Occipital lobe (tissue), 2 donors: ENCODE data around the gene WWC1. TPM values are rescaled to one million over a fixed set of nuclear protein-coding genes. Genes with fewer than 3 reads are reported as not detected.

Experiments
- DNase-seq: peaks from one replicate; lab custom pipeline; 2025; lab: John Stamatoyannopoulos, UW
- total RNA-seq: library from RNA; depleted of rRNA; stranded (reverse); fragments of >200 nt; gene quantifications from one replicate; pipeline ENCODE4 v1.2.3, GENCODE V29; 2014

WWC1 gene
- 116 TPM for total RNA-seq

GRCh38 chr5:168291342-168291963, at the start of gene WWC1:
Gene WWC1 (plus strand): TSS chr5:168291645. CDS start chr5:168292153, 508 bp downstream.
- DNase-seq: peak; percentile 27

- DNase-seq: no peak
Measured at GRCh38 chr5:168244838-168245559, 46.4 kb upstream of the WWC1 start.

GRCh38 chr5:168249923-168250322, 41.5 kb upstream of the WWC1 start:
- DNase-seq: no peak

- no peak for DNase-seq
Measured at GRCh38 chr5:168251259-168251658, 40.2 kb upstream of the WWC1 start.

GRCh38 chr5:168254013-168254693, 37.3 kb upstream of the WWC1 start:
- DNase-seq: no peak

GRCh38 chr5:168260353-168261226, 30.9 kb upstream of the WWC1 start:
- DNase-seq: no peak

- DNase-seq: no peak
Measured at GRCh38 chr5:168261227-168261571, 30.2 kb upstream of the WWC1 start.

- DNase-seq: no peak
Measured at GRCh38 chr5:168262042-168262743, 29.3 kb upstream of the WWC1 start.

GRCh38 chr5:168263121-168263520, 28.3 kb upstream of the WWC1 start:
- no peak for DNase-seq

GRCh38 chr5:168266016-168266415, 25.4 kb upstream of the WWC1 start:
- no peak for DNase-seq

- peak; percentile 87 for DNase-seq
Measured at GRCh38 chr5:168268949-168269936, 22.2 kb upstream of the WWC1 start.

GRCh38 chr5:168269937-168270330, 21.5 kb upstream of the WWC1 start:
- no peak for DNase-seq

GRCh38 chr5:168270476-168270875, 21.0 kb upstream of the WWC1 start:
- no peak for DNase-seq

GRCh38 chr5:168273056-168273980, 18.1 kb upstream of the WWC1 start:
- no peak for DNase-seq

GRCh38 chr5:168274406-168274805, 17.0 kb upstream of the WWC1 start:
- DNase-seq: no peak

- no peak for DNase-seq
Measured at GRCh38 chr5:168275940-168276339, 15.5 kb upstream of the WWC1 start.

- no peak for DNase-seq
Measured at GRCh38 chr5:168282120-168282519, 9.3 kb upstream of the WWC1 start.

GRCh38 chr5:168284809-168285208, 6.6 kb upstream of the WWC1 start:
- DNase-seq: no peak

- no peak for DNase-seq
Measured at GRCh38 chr5:168285696-168286095, 5.7 kb upstream of the WWC1 start.
